ENCODE measurements around the gene MED12L. TPM values are rescaled to one million over a fixed set of nuclear protein-coding genes. Genes with fewer than 3 reads are reported as not detected.

MED12L gene
- total and polyA plus RNA-seq, 2 experiments from 2014 or later, result 0.07 to 2.7 TPM

DNA sequence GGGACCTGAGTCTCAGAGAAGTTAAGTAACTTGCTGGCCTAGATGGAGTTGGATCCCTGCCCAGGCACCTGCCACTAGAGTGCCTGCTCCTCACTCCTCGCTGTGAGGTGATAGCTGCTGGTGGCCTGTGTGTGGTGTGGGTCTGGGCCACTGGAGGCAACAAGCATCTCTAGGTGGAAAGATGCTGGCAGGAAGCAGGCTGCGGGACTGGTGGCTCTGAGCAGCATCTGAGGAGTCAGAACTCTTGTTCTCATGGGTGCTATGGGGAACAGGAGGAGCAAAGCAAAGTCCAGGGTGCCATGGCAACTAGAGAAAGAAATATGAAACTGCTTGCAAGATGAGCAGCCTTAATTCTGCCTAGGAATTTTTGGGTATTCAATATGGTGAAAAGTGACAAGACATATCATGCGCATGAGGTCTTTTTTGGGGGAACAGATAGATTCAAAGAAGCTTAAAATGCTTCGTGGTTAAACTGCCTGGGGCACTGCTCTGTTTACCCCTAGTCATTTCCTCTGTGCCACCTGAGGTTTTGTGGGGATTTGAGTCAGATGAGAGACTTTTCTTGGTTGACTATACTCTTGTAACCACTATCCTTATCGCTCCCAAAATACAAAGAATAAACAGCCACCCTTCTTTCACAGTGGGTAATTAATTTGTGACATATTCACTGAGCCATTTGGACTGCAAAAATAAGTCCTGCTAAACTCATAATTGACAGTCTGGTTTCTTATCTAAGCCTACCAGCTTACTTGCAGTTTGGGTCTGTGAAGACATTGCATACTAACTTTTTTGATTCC is 50.3 kb downstream of the MED12L start:
- Histone ChIP-seq H2AFZ (no peak overlapping the region), H3K27ac (no peak overlapping the region), H3K27me3 (no peaks in the 10 kb centered on the region), H3K9me2 (replicated peaks; ENCODE audit: insufficient read depth) (no peaks in the 10 kb centered on the region), H3K4me2 (no peak overlapping the region), H3K9me3 (ENCODE audit: low read depth) (no peaks in the 10 kb centered on the region), H3K79me2 (no peaks in the 10 kb centered on the region), H3K36me3 (replicated peaks; ENCODE audit: insufficient read depth, low read depth) (no peaks in the 10 kb centered on the region), H4K20me1 (ENCODE audit: insufficient read depth, poor library complexity, severe bottlenecking) (no peaks in the 10 kb centered on the region), H3K4me1 (ENCODE audit: insufficient read depth) (no peaks in the 10 kb centered on the region), H3K4me3 (no peak overlapping the region)
- TF ChIP-seq, protein P1, sequence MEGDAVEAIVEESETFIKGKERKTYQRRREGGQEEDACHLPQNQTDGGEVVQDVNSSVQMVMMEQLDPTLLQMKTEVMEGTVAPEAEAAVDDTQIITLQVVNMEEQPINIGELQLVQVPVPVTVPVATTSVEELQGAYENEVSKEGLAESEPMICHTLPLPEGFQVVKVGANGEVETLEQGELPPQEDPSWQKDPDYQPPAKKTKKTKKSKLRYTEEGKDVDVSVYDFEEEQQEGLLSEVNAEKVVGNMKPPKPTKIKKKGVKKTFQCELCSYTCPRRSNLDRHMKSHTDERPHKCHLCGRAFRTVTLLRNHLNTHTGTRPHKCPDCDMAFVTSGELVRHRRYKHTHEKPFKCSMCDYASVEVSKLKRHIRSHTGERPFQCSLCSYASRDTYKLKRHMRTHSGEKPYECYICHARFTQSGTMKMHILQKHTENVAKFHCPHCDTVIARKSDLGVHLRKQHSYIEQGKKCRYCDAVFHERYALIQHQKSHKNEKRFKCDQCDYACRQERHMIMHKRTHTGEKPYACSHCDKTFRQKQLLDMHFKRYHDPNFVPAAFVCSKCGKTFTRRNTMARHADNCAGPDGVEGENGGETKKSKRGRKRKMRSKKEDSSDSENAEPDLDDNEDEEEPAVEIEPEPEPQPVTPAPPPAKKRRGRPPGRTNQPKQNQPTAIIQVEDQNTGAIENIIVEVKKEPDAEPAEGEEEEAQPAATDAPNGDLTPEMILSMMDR (IDR thresholded peaks at IDR 0.05; ENCODE audit: poor library complexity), result no peak
- no peak for TF ChIP-seq EZH2 (IDR thresholded peaks at IDR 0.05; ENCODE audit: borderline replicate concordance)
- no peak for TF ChIP-seq EZH2phosphoT487 (IDR thresholded peaks at IDR 0.05; ENCODE audit: low read depth, severe bottlenecking, unreplicated experiment)
- DNase-seq (ENCODE audit: low spot score), result no peak
- 80% methylated on average over 5 of the region's 5 CpGs for WGBS (ENCODE audit: low lambda C conversion rate, missing lambda C conversion rate)

DNA sequence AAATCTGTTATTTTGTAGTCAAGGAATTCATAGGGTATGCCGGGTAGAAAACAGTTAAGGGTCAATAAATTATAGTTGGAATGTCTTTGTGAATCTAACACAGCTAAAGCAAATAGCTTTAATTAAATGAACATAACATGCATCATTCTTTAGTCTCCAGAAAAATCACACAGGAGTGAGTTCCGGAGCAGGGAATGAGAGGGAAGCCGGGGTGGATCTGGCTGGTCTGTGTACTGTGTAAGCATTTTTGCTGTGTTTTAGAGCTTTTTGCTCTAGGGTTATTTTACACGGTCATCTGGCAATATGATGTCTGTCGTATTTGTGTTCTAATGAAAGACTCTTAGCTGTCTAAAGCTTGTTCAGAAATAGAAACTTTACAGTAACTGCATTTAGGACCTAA is 57.5 kb downstream of the MED12L start:
- no peak for DNase-seq (ENCODE audit: low spot score)
- TF ChIP-seq EZH2phosphoT487 (IDR thresholded peaks at IDR 0.05; ENCODE audit: low read depth, severe bottlenecking, unreplicated experiment) (no peak), EZH2 (IDR thresholded peaks at IDR 0.05; ENCODE audit: borderline replicate concordance) (no peak)
- TF ChIP-seq, protein P1 (IDR thresholded peaks at IDR 0.05; ENCODE audit: poor library complexity), result no peak
- Histone ChIP-seq H3K36me3 (replicated peaks; ENCODE audit: insufficient read depth, low read depth) (no peaks in the 10 kb centered on the region), H2AFZ (no peak overlapping the region), H3K27ac (no peak overlapping the region), H3K4me2 (no peak overlapping the region), H3K9me2 (replicated peaks; ENCODE audit: insufficient read depth) (no peaks in the 10 kb centered on the region), H3K79me2 (no peaks in the 10 kb centered on the region), H4K20me1 (ENCODE audit: insufficient read depth, poor library complexity, severe bottlenecking) (no peaks in the 10 kb centered on the region), H3K4me1 (ENCODE audit: insufficient read depth) (peaks cover 8% of the 10 kb centered on the region), H3K9me3 (ENCODE audit: low read depth) (no peaks in the 10 kb centered on the region), H3K27me3 (no peaks in the 10 kb centered on the region), H3K4me3 (no peak overlapping the region)
- WGBS (ENCODE audit: low lambda C conversion rate, missing lambda C conversion rate), result 63% methylated on average over 5 of the region's 5 CpGs

DNA sequence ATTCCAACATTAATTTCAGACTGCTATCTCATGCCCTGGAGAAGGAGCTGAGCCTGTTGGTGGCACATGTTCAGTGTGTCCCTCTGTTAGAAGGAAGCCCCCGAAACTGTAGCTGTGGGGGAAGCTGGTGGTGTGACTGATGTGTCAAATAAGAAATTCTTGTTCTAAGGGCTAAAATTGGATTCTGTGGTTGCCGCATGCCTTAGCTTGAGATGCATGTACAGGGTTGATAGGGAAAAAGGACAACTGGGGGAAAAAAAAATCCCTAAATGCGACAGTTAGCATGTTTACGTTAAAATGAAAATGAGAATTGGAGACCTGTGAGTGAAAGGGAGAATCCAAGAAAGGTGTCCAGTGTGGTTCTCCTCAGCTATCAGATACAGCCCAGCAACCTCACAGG is 58.6 kb downstream of the MED12L start:
- Histone ChIP-seq H3K4me3 (no peak overlapping the region), H3K27me3 (no peaks in the 10 kb centered on the region), H3K9me3 (ENCODE audit: low read depth) (no peaks in the 10 kb centered on the region), H3K4me2 (no peak overlapping the region), H3K27ac (no peak overlapping the region), H3K4me1 (ENCODE audit: insufficient read depth) (peaks cover 8% of the 10 kb centered on the region), H2AFZ (no peak overlapping the region), H3K79me2 (no peaks in the 10 kb centered on the region), H4K20me1 (ENCODE audit: insufficient read depth, poor library complexity, severe bottlenecking) (no peaks in the 10 kb centered on the region), H3K36me3 (replicated peaks; ENCODE audit: insufficient read depth, low read depth) (no peaks in the 10 kb centered on the region), H3K9me2 (replicated peaks; ENCODE audit: insufficient read depth) (no peaks in the 10 kb centered on the region)
- 93% methylated on average over 4 of the region's 4 CpGs for WGBS (ENCODE audit: low lambda C conversion rate, missing lambda C conversion rate)
- TF ChIP-seq EZH2 (IDR thresholded peaks at IDR 0.05; ENCODE audit: borderline replicate concordance), result no peak
- no peak for DNase-seq (ENCODE audit: low spot score)

DNA sequence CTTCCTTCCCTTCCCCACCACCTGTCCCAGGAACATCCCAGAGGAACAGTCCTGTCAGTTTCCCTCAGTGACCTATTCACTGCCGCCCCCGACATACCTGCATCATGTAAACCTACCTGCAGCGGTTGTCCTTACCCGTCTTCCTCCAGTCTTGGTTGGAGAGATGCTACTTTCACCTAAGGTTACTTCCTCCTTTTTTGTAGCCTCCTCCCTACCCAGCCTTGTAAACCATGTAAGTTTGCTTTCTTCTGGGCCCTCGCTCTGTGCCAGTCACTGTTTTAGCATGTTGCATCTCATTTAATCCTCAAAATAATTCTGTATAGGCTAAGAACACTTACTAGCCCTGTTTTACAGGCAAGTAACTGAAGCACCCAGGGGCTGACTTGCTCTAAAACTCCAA is 59.3 kb downstream of the MED12L start:
- no peak for DNase-seq (ENCODE audit: low spot score)
- Histone ChIP-seq H3K4me3 (no peak overlapping the region), H3K27me3 (no peaks in the 10 kb centered on the region), H3K4me1 (ENCODE audit: insufficient read depth) (peaks cover 8% of the 10 kb centered on the region), H4K20me1 (ENCODE audit: insufficient read depth, poor library complexity, severe bottlenecking) (no peaks in the 10 kb centered on the region), H2AFZ (no peak overlapping the region), H3K36me3 (replicated peaks; ENCODE audit: insufficient read depth, low read depth) (no peaks in the 10 kb centered on the region), H3K4me2 (no peak overlapping the region), H3K9me3 (ENCODE audit: low read depth) (no peaks in the 10 kb centered on the region), H3K27ac (no peak overlapping the region), H3K79me2 (no peaks in the 10 kb centered on the region), H3K9me2 (replicated peaks; ENCODE audit: insufficient read depth) (no peaks in the 10 kb centered on the region)
- WGBS (ENCODE audit: low lambda C conversion rate, missing lambda C conversion rate), result 94% methylated on average over 5 of the region's 5 CpGs
- no peak for TF ChIP-seq EZH2 (IDR thresholded peaks at IDR 0.05; ENCODE audit: borderline replicate concordance)
- TF ChIP-seq, protein P1 (IDR thresholded peaks at IDR 0.05; ENCODE audit: poor library complexity), result no peak
- no peak for TF ChIP-seq EZH2phosphoT487 (IDR thresholded peaks at IDR 0.05; ENCODE audit: low read depth, severe bottlenecking, unreplicated experiment)
